DMS79 (cell line): ENCODE results near the gene CC2D2B.
"Not testable (repeated sequence)": the region's sequence is repeated elsewhere in the genome, so short reads cannot be mapped to it uniquely, and the experiment has no call there.

Source experiments
- DNase-seq: peaks from one replicate; lab custom pipeline; 2025; lab: John Stamatoyannopoulos, UW

Gene CC2D2B

GRCh38 chr10:96023168-96023567, 115.4 kb downstream of the CC2D2B start:
- DNase-seq, result no peak

- DNase-seq, result no peak
These were observed 117.8 kb downstream of the CC2D2B start for GRCh38 chr10:96025566-96025965.

DNA sequence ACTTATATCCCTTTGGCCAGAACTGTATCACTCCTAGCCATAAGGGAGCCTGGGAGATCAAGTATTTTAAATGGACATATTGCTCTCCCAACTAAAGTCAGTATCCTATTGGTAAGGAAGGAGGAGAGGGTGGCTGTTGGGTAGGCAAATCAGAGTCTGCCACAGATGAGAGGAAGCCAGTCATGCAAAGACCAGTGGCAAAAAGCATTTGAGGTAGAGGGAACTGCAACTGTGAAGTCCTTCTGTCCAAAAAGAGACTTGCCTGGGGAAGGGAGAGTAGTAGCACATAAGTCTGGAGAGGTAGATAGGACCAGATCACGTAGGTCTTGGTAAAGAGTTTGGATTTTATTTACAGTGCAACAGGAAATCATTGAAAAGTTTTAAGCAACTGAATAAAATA, 126.8 kb downstream of the CC2D2B start:
- no peak for DNase-seq

- DNase-seq, result no peak
These were observed 131.0 kb downstream of the CC2D2B start for GRCh38 chr10:96038476-96039387.

GRCh38 chr10:96041146-96041545, 133.4 kb downstream of the CC2D2B start:
- no peak for DNase-seq

DNA sequence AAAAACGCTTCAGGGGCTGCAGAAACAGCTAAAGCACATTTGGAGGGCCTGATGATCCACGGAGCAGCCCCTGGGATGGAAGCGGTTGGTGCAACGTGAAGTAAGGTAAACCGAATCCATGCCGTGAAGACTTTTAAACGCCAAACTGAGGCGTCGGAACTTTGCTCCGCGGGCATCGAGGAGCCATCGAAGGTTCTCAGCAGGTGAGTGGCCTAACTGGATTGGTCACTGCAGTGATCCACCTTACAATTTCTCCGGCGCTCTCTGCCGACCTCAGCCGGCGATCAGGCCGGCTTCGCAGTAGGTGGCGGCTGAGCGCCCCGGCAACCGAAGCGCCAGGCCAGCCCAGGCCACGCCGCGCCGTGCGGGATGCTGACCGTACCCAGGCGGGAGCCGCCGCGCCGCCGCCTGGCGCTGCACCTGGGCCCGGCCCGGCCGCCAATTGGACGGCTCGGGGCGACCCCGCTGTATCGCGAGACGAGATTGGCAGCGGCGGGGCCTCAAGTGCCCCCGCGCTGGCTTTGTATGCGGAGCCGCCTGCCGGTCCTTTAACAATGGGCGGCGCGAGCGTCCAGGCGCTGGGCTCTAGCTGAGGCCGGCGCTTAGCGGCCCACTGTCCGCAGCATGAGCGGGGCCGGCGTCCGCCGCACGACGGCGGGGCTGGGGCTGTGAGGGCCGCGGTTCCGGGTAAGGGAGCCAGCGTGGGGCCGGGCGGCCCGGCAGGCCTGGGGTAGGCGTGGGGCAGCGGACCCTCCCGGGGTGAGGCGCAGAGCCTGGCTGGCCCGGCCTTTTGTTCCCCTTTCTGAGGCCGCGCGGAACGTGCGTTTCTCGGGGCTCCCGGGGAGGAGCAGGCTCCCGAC, 135.5 kb downstream of the CC2D2B start, which contains the start of gene CCNJ:
TSS of gene CCNJ (plus strand) at position 551 of the 860 bp plus-strand sequence. CDS start 811 bp downstream, outside the sequence.
- peak; percentile 27 for DNase-seq

- no peak for DNase-seq
These were observed 136.3 kb downstream of the CC2D2B start for GRCh38 chr10:96043893-96044715.

DNA sequence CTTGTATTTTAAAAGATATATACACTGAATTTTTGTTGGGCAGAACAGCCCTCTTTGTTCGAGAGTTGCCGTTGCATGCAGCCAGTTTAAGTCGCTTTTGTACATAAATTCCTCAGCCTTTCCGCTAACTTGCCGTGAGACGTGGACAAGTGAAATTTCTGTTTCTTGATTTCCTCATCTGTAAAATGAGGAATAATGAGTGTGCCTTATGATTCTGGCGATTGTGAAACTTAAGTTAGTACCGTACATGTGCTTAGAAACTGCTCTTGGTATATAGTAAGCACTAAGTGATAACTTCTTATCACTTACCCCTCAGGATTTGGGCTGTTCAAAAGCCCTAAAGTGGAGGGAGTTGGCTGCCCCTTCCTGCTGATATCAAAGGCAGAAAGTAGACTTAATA, 137.0 kb downstream of the CC2D2B start:
- no peak for DNase-seq

DNA sequence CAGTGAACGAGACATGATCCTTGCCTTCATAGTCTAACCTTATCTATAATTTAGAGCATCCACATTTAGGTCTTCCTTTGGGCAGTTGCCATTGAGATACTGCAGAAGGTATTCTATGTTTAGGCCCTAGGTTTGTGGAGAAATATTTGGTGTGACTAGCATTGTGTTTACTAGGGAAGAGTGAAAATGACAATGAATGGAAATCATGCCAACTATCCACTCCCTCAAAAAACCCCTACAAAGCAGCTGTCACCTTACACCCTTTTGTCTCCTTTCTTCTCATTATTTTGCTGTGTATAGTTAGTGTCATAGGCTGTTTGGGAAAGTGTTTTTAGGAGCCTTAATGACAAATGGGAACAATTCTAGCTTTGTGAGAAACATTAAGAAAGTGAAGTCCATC, 138.8 kb downstream of the CC2D2B start:
- no peak for DNase-seq

DNA sequence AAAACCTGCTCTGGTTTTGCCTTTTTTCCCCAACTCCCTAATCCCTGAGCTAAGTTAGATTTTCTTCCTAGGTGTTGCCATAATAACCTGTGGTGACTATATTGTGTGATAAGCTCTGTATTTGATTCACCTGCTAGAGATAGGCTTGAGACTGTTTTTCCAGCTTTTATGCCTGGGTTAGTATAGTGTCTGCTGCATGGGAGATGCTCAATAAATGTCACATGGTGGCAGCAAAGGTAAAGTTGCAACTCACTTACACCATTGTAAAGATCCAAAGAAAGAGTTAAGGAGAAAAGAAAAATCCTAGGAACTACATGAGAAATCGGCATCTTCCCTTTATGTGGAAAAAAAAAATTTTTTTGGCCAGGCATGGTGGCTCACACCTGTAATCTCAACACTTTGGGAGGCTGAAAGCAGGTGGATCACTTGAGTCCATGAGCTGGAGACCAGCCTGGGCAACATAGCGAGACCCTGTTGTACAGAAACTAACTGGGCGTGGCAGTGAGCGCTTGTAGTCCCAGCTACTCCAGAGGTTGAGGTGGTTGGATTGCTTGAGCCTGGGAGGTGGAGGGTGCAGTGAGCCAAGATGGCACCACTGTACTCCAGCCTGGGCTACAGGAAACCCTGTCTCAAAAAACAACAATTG, 139.4 kb downstream of the CC2D2B start:
- no peak for DNase-seq

GRCh38 chr10:96047925-96048324, 140.2 kb downstream of the CC2D2B start:
- not testable (repeated sequence) for DNase-seq

DNA sequence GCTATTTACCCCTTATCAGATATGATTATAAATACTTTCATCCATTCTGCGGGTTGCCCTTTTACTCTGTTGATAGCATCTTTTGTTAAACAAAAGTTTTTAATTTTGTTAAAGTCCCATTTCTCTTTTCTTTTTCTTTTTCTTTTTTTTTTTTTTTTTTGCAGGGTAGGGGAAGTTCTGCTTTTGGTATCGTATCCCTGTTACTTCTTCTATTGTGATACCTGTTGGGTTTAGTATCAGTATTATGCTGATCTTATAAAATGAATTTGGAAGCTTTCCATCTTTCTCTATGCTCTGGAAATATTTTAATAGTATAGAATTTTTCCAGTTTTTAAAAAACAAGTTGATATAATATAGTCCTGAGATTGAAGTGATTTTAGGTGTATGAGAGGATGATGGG, 141.6 kb downstream of the CC2D2B start:
- DNase-seq, result no peak

GRCh38 chr10:96053985-96054384, 146.2 kb downstream of the CC2D2B start:
- DNase-seq, result no peak

DNA sequence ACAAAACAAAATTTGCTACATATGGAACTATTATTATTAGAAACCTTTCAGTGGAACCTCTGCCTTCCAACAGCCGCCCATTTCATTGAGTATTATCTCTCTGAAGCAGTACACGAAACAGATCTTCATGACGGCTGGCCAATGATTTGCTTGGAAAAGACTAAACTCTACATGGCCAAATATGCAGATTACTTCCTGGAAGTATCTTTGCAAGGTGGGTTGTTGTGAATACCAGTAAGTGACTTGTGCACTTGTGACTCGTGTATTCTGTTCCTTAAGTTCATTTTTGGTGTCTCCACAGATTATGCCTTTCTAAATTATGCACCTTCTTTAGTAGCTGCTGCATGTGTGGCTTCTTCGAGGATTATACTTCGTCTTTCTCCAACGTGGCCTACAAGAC, 149.0 kb downstream of the CC2D2B start:
- DNase-seq, result no peak

DNA sequence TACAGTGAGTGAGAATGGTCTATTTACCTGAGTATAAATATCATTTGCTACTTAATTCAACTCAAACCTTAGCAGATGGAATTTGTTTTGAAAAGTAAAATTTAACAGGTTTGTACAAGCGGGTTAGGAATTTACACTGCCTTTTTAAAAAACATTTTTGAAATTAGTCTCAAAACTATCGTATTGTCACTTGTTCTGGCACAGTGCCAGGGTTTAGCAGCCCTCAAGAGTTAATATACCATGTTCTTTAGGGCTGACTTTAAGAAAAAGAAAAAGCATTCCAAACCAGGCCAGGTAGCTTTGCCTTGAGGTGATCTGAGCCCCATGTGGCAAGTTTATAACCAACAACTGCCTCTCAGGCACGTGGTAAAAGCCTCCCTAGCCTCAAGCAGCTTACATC, 153.5 kb downstream of the CC2D2B start:
- DNase-seq, result no peak

GRCh38 chr10:96072674-96073073, 164.9 kb downstream of the CC2D2B start:
- no peak for DNase-seq

GRCh38 chr10:96073722-96074121, 165.9 kb downstream of the CC2D2B start:
- DNase-seq, result no peak

- no peak for DNase-seq
These were observed 167.0 kb downstream of the CC2D2B start for GRCh38 chr10:96074776-96075175.

- no peak for DNase-seq
These were observed 168.2 kb downstream of the CC2D2B start for GRCh38 chr10:96075977-96076376.

- DNase-seq, result no peak
These were observed 169.4 kb downstream of the CC2D2B start for GRCh38 chr10:96077156-96077555.

- no peak for DNase-seq
These were observed 174.4 kb downstream of the CC2D2B start for GRCh38 chr10:96082153-96082552.
